GM21529 (cell line): ENCODE data around the gene PSMA1.
A peak's percentile ranks its signal among the peaks of the same experiment; 100 is the strongest.
"Not testable (repeated sequence)": the region's sequence is repeated elsewhere in the genome, so short reads cannot be mapped to it uniquely, and the experiment has no call there.

ENCODE experiments used
- ATAC-seq: cut with Tn5 transposase; IDR thresholded peaks from one replicate; pipeline ENCODE4 v1.9.1; 2021; ENCODE audit not compliant: unreplicated experiment

The PSMA1 gene

GRCh38 chr11:14519917-14520746, at the start of gene PSMA1:
Gene PSMA1 (minus strand): TSS chr11:14520386. CDS start chr11:14520299, 87 bp downstream.
- peak; percentile 90 for ATAC-seq

DNA sequence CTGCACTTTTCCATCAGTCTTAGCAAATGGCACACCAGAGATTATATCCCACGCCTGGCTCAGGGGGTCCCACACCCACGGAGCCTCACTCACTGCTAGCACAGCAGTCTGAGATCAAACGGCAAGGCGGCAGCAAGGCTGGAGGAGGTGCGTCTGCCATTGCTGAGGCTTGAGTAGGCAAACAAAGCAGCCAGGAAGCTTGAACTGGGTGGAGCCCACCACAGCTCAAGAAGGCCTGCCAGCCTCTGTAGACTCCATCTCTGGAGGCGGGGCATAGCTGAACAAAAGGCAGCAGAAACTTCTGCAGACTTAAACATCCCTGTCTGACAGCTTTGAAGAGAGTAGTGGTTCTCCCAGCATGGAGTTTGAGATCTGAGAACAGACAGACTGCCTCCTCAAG, 49.3 kb upstream of the PSMA1 start:
- ATAC-seq = not testable (repeated sequence)

DNA sequence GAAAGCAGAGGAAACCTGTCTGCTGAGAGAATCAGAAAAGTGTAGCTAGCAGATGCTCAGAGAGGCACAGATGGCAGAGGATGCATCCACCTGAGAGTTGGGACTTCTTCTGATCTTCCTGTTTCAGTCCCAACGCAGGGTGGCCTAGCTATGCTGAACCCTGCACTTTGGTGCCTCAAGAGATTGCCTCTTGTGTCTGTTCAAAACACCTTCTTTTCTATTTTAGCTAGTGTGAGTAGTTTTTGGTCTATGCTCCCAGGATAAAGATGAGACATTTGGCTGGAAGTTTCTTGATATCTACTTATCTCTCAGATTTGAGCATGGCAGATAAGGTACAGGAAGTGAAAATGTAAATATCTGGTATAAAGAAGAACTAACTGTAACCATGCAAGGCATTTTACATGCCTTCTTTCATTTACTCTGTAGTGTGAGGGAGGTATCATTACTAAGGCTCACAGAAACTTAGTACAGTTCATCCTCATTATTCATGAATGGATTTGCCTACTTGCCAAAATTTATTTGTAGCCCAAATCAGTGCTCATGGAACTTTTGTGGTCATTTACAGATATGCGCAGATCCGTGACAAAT, 47.0 kb upstream of the PSMA1 start:
- no peak for ATAC-seq

DNA sequence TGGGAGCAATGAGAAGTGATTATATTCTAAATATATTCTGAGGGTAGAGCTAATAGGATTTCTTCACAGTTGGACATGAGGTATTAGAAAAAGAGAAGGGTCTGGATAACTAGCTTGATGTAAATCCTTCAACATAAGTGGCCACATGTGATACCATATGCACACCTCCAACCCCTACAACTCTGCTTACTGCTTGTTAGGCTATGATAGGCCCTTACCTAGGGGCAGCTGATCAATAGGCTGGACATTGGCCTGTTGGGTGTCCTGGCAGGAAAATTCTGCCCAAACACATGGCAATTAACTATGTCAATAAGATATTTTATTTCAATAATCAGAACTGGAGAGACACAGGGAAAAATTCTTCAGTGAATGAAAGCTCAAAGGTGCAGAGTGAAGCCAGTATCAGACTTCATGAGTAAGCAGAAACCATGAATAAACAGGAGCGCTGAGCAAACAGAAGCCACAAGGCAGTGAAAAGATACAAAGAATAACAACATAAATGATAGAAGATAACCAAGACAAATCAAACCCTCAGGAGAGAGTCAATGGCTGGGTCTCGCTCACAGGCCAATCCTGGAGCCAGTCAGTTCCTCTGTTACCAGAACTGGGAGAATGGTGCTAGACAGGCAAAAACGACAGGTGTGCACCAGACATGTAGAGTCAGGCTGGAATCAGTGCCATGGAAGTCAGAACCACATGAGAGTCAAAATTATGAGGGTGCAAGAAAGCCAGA, 46.3 kb upstream of the PSMA1 start:
- no peak for ATAC-seq

GRCh38 chr11:14565845-14566244, 45.7 kb upstream of the PSMA1 start:
- ATAC-seq = no peak

DNA sequence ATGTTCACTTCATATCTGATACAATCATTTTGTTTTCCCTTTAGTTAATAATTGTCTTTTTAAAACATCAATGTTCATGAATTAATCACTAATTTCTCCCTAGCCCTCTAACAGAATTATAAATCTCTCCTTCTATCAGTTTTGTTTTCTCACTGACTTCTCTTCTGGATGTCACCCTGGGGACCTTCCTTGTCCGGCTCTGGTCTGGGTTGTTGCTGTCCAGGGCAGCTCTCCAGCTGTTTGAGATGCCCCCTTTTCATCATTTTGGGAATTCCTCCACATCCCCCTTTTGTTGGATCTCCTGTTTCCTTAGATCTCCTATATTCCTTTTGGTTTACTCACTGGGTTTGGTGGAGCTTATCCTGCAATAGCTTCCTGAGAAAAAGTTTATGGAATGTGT, 35.6 kb upstream of the PSMA1 start:
- ATAC-seq = no peak

GRCh38 chr11:14554959-14555358, 34.8 kb upstream of the PSMA1 start:
- peak; percentile 59 for ATAC-seq

GRCh38 chr11:14552089-14552488, 31.9 kb upstream of the PSMA1 start:
- ATAC-seq = no peak

- ATAC-seq = no peak
These were observed 31.2 kb upstream of the PSMA1 start for GRCh38 chr11:14551380-14551779.

DNA sequence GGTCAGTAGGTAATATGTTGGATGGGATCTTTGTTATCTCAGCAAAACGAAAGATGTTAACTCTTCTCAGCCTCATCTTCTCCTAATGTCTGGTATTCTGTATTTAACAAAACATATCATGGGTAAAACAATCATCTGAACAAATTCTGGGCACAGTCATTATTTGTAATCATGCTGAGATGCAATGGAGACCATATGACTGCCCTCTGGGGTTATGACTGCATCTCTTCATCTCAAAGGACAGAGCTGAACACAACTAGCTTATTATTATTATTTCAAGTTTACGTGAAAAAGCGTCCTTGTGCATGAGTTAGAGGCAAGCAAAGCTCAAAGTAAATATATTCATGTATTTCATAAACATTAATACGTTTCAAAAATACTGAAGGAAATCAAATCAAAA, 29.7 kb upstream of the PSMA1 start:
- no peak for ATAC-seq

GRCh38 chr11:14547440-14547839, 27.3 kb upstream of the PSMA1 start:
- ATAC-seq = no peak

DNA sequence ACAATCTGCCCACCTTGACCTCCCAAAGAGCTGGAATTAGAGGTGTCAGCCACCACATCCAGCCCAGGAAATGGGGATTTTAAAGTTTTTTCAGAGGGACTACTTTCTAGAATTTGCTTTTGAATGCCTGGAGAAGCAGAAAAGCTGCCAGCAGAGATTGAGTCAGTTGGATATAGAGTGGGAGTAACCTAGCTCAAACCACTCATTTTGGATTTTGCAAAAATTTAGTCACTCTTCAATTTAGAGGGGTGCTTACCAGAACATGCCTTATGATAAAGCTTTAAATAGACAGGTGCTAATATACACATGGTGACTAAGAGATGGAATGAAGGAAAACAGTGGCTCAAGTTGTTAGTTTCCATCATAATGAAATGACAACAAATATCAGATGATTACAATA, 26.5 kb upstream of the PSMA1 start:
- no peak for ATAC-seq

GRCh38 chr11:14544611-14545010, 24.4 kb upstream of the PSMA1 start:
- ATAC-seq = peak; percentile 87

GRCh38 chr11:14543260-14543659, 23.1 kb upstream of the PSMA1 start:
- no peak for ATAC-seq

- ATAC-seq = no peak
These were observed 22.1 kb upstream of the PSMA1 start for GRCh38 chr11:14542324-14542723.

GRCh38 chr11:14541192-14541947, 21.2 kb upstream of the PSMA1 start:
- no peak for ATAC-seq

DNA sequence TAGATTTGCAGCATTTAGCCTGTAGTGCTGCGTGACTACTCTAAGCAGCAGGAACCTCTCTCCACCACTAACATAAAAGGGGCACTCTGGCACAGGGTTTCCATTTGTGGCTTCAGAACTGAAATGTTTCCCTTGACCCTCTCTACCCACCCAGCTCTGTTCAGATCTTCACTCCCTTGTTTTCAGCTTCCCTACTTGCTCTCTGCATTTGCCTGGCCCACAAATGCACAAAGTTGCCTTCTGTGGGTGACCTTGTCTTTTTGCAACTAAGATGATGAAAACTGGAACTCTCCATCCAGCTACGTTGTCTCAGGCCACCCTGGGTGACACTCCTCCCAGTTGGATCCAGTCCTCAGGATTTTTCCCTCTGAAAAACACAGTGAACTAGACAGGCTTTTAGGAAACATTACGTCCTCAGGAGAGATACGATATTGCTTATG, 19.8 kb upstream of the PSMA1 start:
- ATAC-seq = no peak

DNA sequence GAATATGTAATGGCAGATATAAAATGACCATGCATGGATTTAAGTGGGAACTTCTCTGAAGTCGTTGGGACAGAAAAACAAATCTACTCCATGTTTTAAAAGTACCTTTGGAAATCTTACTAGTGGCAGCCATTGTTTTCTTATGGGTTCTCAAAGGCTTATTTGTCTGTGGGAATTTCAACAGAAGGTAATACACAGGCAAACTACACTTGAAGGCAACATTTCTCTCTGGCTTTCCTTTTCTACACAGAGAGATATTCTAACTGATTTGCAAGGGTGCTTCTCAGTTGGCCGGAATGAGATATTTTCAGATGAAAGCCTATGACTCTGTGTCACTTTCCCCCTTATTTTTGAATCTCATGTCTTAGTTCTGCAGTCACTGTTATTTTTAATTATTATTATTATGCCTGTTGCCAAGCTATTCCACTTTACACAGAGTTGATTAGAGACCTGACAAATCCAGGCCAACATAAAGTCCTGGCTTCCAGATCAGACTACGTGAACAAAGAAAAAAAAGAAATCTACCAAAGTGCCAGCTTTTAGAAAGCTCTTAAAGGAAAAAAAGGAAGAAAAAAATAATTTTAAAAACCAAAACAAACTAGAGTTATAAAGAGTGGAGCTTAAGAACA, 18.9 kb upstream of the PSMA1 start:
- no peak for ATAC-seq

DNA sequence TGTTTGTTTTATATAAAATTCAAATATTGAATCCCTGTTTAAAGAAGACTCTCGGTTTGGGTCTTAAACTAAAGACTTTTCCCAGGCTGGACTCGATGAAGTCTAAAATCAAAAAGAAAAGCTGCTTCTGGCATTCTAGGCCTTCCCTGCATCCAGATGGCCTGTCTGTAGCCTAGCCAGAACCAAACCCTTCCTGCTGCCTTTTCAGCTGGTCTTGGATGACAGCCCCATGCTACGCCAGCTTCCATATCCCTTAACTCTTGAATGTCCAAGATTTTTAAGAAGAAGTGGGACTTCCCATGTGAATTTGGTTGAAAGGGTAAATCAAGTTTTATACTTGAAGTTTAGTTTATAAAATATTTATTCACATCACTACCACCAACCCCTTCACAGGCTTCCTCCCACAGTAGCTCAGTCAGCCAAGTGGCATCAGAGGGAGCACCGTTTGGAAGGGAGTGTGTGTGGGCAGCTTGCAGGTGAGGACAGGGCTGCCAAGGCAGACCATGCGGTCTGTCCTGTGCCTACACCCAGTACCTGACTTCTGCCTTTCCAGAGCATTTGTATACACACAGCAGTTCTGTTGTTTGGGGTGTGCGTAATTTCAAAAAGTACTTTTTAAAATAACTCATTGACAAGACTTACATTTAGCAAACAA, 18.2 kb upstream of the PSMA1 start:
- no peak for ATAC-seq

DNA sequence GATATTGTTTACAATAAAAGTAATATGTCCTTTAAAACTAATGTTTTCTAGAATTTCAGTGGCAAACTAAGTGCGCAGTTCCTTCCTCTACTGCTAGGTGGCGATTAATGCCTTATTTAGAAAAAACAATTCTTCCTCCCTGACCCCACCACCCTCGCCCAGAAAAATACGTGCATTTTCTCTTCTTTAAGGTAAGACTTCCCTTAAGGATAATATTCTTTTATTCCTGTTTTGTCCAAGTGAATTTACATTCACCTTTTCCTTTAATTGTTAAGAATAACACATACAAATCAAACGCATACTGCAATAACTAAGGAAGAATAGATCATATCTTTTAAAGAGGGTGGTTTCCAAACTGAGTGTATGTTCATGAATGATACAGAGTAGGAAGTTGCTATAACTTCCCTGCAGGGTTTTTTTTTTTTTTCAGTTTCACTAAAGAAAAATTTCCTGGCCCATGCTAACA, 17.0 kb upstream of the PSMA1 start:
- ATAC-seq = peak; percentile 82
